GM21423 (cell line): ENCODE results near the gene NDUFS2.

Experiments
- ATAC-seq: cut with Tn5 transposase; IDR thresholded peaks from one replicate; pipeline ENCODE4 v1.9.1; 2021; ENCODE audit warnings: mild to moderate bottlenecking, moderate library complexity; ENCODE audit not compliant: unreplicated experiment

NDUFS2 gene

DNA sequence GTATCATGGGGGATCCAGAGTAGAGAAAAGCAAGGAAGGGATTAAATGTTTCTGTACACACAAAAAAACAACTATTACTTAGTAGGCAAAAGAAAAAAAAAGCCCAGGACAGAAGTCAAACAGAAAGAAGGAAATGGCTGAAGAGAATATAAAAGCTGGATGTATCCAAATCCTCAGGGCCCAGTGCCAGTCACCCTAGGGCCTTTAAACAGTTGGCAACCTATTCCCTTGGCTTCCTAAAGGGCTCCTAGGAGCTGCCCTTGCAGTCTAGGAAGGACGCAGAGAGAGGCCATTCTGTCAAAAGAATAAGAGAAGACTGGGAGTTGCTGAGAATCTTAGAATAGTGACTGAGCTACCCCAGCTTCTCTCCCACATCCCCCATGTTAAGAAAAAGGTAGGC is 29.8 kb upstream of the NDUFS2 start:
- ATAC-seq: no peak

GRCh38 chr1:161172776-161173376 is 29.3 kb upstream of the NDUFS2 start:
- no peak for ATAC-seq

DNA sequence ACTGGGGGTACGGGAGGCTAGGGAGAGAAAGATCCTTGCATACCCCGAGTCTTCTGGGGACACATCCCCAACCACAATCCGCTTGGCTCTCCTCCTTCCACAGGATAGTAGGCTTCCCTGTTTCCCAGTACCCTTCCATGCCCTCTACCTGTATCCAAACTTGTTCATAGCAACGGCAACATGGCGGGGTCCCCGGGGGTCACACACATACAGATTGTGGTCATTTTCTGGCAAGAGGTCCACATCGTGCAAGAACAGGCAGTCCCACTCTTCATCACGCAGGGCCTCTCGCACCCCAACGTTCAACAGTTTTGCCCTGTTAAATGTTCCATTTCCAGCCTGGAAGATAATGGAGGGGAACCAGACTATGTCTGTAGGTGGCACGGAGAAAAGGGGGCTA is 28.5 kb upstream of the NDUFS2 start:
- ATAC-seq: no peak

GRCh38 chr1:161174911-161175310 is 27.3 kb upstream of the NDUFS2 start:
- ATAC-seq: no peak

DNA sequence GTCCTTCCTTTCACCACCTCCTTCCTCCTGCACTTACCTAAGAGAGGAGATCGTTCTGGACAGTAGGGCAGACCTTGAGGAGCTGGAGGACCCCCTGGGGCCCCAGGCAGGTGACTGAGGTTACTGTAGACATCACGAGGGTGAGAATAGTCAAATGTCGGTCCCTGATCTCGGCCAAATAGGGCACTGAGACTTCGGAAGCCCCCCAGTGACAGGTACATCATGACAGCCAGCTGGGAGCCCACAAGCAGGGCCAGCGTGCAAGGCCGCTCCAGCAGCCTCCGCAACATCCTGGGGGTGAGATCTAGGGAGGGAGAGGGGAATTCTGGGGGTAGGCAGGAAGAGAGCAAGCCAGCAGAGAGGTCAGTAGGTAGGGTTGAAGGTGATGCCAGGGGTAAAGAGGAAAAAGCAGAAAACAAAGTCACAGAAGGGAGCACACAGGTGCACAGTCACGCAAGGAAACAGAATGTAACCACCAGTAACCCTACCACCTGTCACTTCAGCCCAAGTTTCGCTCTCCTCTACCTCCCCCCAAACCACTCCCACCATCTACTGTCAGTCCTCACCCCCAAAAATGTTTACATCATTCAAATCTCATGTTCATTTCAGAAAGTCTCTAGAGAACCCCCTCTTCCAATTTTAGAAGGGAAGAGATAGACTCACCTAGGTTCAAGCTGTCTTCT is 26.3 kb upstream of the NDUFS2 start:
- no peak for ATAC-seq

DNA sequence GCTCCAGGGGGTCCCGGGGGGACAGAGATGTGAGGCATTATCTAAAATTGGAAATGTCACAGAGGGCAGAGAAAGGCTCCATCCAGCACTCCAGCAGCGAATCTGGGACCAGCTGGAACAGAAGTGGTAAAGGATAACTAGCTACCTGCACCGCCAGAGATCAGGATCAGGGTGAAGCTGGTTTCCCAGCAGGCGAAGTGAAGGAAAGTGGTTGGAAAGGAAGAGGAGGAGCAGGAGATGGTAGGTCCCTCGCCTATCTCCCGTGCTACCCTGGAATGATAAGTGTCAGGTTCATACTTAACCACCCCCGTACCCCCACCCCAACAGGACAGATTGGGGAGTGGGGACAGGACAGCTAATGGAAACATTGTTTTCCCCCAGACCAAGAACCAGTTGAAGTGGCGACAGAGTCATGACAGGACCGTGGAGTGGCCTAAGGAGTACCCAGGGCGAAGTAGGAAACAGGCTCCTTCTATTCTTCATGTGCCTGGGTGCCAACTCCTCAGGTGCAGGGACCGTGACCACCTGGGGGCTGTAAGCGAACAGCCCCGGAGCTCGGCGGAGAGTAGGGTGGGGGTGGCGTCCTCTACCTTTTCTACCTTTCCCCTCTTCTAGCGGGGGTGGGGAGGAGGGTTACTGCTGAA is 25.6 kb upstream of the NDUFS2 start:
- ATAC-seq: no peak

GRCh38 chr1:161177112-161177935 is 24.8 kb upstream of the NDUFS2 start, which contains the start of gene B4GALT3:
Gene B4GALT3, minus strand, starts transcription at chr1:161177507. Its CDS starts 1,447 bp downstream, at chr1:161176060.
- ATAC-seq: peak; percentile 75

DNA sequence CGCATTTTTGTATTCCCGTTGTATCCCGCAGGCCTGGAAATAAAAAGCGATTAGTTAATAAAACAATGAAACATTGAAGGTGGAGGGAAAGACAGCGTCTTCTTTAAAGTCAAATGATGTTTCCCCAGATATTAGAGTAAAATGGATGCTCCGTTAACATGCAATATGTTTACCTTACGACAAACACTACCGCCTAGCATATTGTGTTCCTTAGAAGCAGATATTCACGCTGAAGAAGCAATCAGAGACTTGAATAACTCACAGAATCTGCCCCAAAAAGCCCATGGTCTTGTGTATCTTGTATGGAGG is 24.3 kb upstream of the NDUFS2 start:
- ATAC-seq: no peak

- no peak for ATAC-seq
Measured at GRCh38 chr1:161179698-161180097, 22.5 kb upstream of the NDUFS2 start.

DNA sequence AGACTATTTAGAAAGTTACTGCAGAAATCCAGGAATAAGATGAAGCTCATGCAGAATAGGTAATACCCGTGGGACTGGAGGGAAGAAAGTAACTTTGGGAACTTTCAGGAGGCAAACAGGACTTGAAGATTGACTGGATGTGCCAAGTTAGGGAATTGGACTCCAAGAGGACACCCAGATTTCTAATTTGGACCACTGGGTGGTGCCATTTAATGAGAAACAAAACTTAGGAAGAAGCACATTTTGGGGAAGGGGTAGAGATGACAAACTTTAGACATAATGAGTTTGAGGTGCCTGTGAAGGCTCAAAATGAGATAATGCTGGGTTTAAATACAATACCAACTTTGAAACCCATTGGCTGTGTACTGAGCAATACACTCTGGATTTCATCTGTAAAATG is 21.5 kb upstream of the NDUFS2 start:
- no peak for ATAC-seq

DNA sequence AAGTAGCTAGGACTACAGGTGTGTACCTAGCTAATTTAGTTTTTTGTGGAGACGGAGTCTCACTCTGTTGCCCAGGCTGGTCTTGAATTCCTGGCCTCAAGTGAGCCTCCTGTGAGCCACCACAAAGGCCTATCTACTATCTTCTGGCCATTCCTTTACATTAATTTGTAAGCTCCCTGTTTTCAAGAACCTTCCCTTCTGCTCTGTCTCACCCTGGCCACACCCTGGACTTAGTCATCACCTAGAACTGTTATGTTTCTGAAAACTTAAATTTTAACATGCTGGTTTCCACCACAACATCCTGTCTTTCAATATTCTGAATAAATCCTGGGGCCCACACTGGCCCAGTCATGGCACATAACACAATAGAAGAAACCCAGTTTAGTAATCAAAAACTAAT is 20.0 kb upstream of the NDUFS2 start:
- ATAC-seq: peak; percentile 53

DNA sequence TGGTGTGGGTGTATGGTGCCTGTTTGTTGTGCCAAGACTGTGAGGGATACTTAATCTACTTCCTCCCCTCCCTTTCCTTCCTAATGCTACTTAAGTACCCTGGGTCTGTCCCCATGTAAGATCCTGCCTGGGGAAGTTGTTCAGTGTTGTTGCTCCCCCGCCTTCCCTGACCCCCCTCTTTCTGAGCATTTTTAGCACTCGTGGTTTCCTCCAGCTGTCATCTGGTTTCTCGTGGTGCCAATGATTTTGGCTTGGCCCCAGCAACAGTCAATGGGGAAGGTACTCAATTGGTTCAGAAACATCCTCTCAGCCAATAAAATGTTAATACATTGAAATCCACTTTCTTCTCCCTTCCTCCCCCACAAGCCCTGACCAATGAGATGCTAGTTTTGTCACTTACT is 16.9 kb upstream of the NDUFS2 start:
- peak; percentile 59 for ATAC-seq

DNA sequence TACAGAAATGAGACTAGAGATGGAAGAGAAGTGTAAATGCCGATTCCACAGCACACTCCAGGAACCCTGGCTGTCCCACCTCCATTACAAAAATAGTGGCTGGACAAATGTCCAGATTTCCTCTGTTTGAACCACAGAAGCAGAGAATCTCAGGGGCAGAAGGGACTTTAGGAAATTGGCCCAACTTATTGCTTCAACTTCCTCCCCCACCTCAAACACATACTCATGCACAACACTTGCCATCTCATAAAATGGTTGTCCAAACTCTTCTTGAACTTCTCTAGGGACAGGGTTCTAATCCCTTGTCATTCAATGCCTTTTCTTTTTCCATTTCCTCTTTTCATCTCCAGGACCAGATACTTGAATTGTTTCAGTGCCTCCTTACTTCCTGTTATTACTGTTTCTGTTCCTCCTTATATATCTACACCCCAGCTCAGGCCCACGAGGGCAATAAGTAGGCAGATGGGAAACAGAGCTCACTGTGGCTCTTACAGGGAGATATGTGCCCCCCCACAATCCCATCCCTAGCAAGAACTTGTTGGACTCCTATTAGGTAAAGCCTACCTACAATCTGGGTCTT is 16.3 kb upstream of the NDUFS2 start:
- ATAC-seq: peak; percentile 27

- no peak for ATAC-seq
Measured at GRCh38 chr1:161187311-161187710, 14.9 kb upstream of the NDUFS2 start.

GRCh38 chr1:161188381-161188780 is 13.8 kb upstream of the NDUFS2 start:
- no peak for ATAC-seq

- ATAC-seq: no peak
Measured at GRCh38 chr1:161189036-161189435, 13.1 kb upstream of the NDUFS2 start.

- no peak for ATAC-seq
Measured at GRCh38 chr1:161190962-161191521, 11.1 kb upstream of the NDUFS2 start.

GRCh38 chr1:161191971-161192370 is 10.2 kb upstream of the NDUFS2 start:
- no peak for ATAC-seq

DNA sequence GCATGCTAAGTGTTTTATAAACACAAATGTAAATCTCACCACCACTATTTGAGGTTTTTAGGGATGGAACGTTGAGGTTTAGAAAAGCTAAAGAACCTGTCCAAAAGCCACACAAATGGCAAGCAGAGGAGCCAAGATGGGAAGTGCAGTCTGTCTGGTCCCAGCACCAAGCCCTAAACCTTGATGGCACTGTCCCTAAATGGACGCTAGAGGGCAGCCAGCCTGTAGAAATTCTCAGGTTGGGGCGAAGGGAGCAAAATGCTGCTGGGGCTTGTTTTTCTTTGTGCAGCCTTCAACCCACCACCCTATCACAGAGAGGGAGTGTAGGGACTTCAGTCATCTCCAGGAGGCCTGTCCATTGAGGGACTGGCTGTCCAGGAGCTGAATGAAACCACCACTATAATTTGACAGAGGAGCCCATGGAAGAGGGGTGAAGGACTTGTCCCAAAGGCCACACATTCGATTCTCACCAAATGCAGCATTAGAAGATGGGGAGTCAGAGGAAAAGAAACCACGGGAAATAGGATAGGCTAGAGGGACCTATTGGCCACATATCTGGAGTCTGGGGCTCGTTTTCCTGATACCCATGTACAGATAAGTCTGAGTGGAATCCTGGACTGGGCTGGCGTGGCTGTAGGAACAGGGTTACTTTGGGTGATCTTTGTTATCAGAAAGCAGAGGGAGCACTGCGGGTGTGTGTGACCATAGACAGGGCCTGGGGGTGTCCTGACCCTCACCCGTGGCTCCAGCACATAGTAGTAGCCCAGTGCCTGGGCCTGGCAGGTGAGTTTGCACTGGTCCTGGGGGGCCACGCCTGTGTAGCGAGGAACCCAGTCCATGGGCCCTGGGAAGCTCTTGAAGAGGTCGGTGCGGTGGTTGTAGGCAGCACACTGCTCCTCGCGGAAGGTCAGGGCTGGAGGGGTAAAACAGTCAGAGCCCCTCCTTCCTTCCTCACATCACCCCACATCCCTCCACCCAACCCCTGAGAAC is 9.4 kb upstream of the NDUFS2 start:
- peak; percentile 54 for ATAC-seq
